Loucy (cell line): ENCODE results near the gene ESYT2.

Experiments used
- H2AFZ ChIP-seq: fragments of 200-600 bp; sonication (generic); 2 replicates; pipeline ENCODE4 v1.6.0; 2016; ENCODE audit warnings: antibody characterized with exemption, mild to moderate bottlenecking, low read length, moderate library complexity
- H3F3A ChIP-seq: fragments of 200-600 bp; 2 replicates; pipeline ENCODE4 v1.6.0; 2016; ENCODE audit warnings: antibody characterized with exemption, low read depth, mild to moderate bottlenecking
- H3K27me3 ChIP-seq: fragments of 200-600 bp; sonication (generic); 2 replicates; pipeline ENCODE4 v1.6.1; 2014; ENCODE audit warnings: low read length, mild to moderate bottlenecking; ENCODE audit not compliant: insufficient read depth, poor library complexity, severe bottlenecking
- H3K36me3 ChIP-seq: fragments of 200-600 bp; sonication (generic); 2 replicates; pipeline ENCODE4 v1.6.1; 2016; ENCODE audit warnings: low read length; ENCODE audit not compliant: insufficient read depth
- H3K4me1 ChIP-seq: fragments of 200-600 bp; sonication (generic); 2 replicates; pipeline ENCODE4 v1.5.1; 2014; ENCODE audit warnings: low read length, mild to moderate bottlenecking; ENCODE audit not compliant: insufficient read depth, poor library complexity, severe bottlenecking
- H3K4me2 ChIP-seq: fragments of 200-600 bp; sonication (generic); 2 replicates; pipeline ENCODE4 v1.6.0; 2014; ENCODE audit warnings: antibody characterized with exemption, low read length, low read depth, mild to moderate bottlenecking; ENCODE audit not compliant: poor library complexity, severe bottlenecking
- H3K4me3 ChIP-seq: fragments of 200-600 bp; sonication (generic); 2 replicates; pipeline ENCODE4 v1.5.1; 2014; ENCODE audit warnings: low read length, mild to moderate bottlenecking, mixed read lengths; ENCODE audit not compliant: poor library complexity, severe bottlenecking
- H3K79me2 ChIP-seq: fragments of 200-600 bp; sonication (generic); 2 replicates; pipeline ENCODE4 v1.6.1; 2014; ENCODE audit warnings: low read length; ENCODE audit not compliant: insufficient read depth
- H3K9ac ChIP-seq: fragments of 200-600 bp; sonication (generic); 2 replicates; pipeline ENCODE4 v1.6.0; 2014; ENCODE audit warnings: mild to moderate bottlenecking, low read depth, low read length, moderate library complexity; ENCODE audit not compliant: poor library complexity, severe bottlenecking
- H3K9me2 ChIP-seq: fragments of 200-600 bp; sonication (generic); replicated peaks from 2 replicates; pipeline ENCODE4 v1.6.1; 2016; ENCODE audit warnings: low read depth, low read length, mixed read lengths
- H3K9me3 ChIP-seq: fragments of 200-600 bp; sonication (generic); 2 replicates; pipeline ENCODE4 v1.6.1; 2014; ENCODE audit warnings: mild to moderate bottlenecking, antibody characterized with exemption, low read length, low read depth; ENCODE audit not compliant: insufficient read depth
- H4K20me1 ChIP-seq: fragments of 200-600 bp; sonication (generic); 2 replicates; pipeline ENCODE4 v1.6.0; 2014; ENCODE audit warnings: antibody characterized with exemption, low read length, mild to moderate bottlenecking; ENCODE audit not compliant: insufficient read depth, poor library complexity, severe bottlenecking
- CTCF ChIP-seq: fragments of 200-600 bp; sonication (generic); conservative IDR thresholded peaks from 2 replicates; pipeline ENCODE4 v1.5.1; 2014; ENCODE audit warnings: mild to moderate bottlenecking, antibody characterized with exemption, low read length
- EZH2phosphoT487 ChIP-seq: fragments of 200-600 bp; IDR thresholded peaks from 2 replicates; pipeline ENCODE4 v1.6.1; 2018; ENCODE audit warnings: antibody characterized with exemption, mild to moderate bottlenecking, moderate library complexity, borderline replicate concordance

The ESYT2 gene

GRCh38 chr7:158836692-158837091, 7.4 kb upstream of the ESYT2 start:
- Histone ChIP-seq H3K27me3 (no peaks in the 10 kb centered on the region), H3K9ac (no peak overlapping the region), H2AFZ (no peak overlapping the region), H3K4me3 (no peak overlapping the region), H3K4me2 (no peak overlapping the region), H3K4me1 (peaks cover 2% of the 10 kb centered on the region), H4K20me1 (no peaks in the 10 kb centered on the region), H3F3A (0 out of 2 replicates have a peak, but pooled peaks cover 2% of the 10 kb centered on the region), H3K36me3 (no peaks in the 10 kb centered on the region), H3K9me2 (no peaks in the 10 kb centered on the region), H3K79me2 (no peaks in the 10 kb centered on the region), H3K9me3 (no peaks in the 10 kb centered on the region)
- no peak for TF ChIP-seq CTCF
- no peak for TF ChIP-seq EZH2phosphoT487

GRCh38 chr7:158834878-158835784, 5.8 kb upstream of the ESYT2 start:
- Histone ChIP-seq H3K27me3 (no peaks in the 10 kb centered on the region), H4K20me1 (no peaks in the 10 kb centered on the region), H3K9ac (no peak overlapping the region), H3K79me2 (no peaks in the 10 kb centered on the region), H3K4me2 (no peak overlapping the region), H3K4me1 (peaks cover 15% of the 10 kb centered on the region), H3F3A (0 out of 2 replicates have a peak, but pooled peaks cover 6% of the 10 kb centered on the region), H3K36me3 (no peaks in the 10 kb centered on the region), H3K4me3 (no peak overlapping the region), H2AFZ (no peak overlapping the region), H3K9me3 (no peaks in the 10 kb centered on the region), H3K9me2 (no peaks in the 10 kb centered on the region)
- TF ChIP-seq EZH2phosphoT487 = no peak
- TF ChIP-seq CTCF = no peak

- no peak overlapping the region for H3K9ac ChIP-seq
- H3K4me2 ChIP-seq = no peak overlapping the region
Measured at GRCh38 chr7:158832994-158833393, 3.7 kb upstream of the ESYT2 start.

More at GRCh38 chr7:158832994-158833393, 3.7 kb upstream of the ESYT2 start:
- Histone ChIP-seq H3K27me3 (no peaks in the 10 kb centered on the region), H2AFZ (no peak overlapping the region), H4K20me1 (no peaks in the 10 kb centered on the region), H3K9me2 (no peaks in the 10 kb centered on the region), H3K4me3 (no peak overlapping the region), H3K36me3 (no peaks in the 10 kb centered on the region), H3K9me3 (no peaks in the 10 kb centered on the region), H3K79me2 (peaks cover 11% of the 10 kb centered on the region), H3K4me1 (peaks cover 18% of the 10 kb centered on the region), H3F3A (0 out of 2 replicates have a peak, but pooled peaks cover 6% of the 10 kb centered on the region)
- no peak for TF ChIP-seq CTCF
- no peak for TF ChIP-seq EZH2phosphoT487
